Brain microvascular endothelial cell (primary cell): Measurements from ENCODE around the gene NF1.

ENCODE experiments used
- DNase-seq: peaks from one replicate; pipeline ENCODE4 v3.0.0-alpha.2; 2020
- H3K27ac ChIP-seq: fragments of 250-450 bp; sonication (Bioruptor Pico); 2 replicates; pipeline ENCODE4 v1.5.1; 2020; ENCODE audit warnings: mild to moderate bottlenecking, moderate library complexity
- H3K27me3 ChIP-seq: fragments of 250-450 bp; sonication (Bioruptor Pico); replicated peaks from 2 replicates; pipeline ENCODE4 v1.5.1; 2020; ENCODE audit warnings: mild to moderate bottlenecking
- H3K36me3 ChIP-seq: fragments of 250-450 bp; sonication (Bioruptor Pico); replicated peaks from 2 replicates; pipeline ENCODE4 v1.5.1; 2020; ENCODE audit warnings: mild to moderate bottlenecking
- H3K4me3 ChIP-seq: 2 replicates; pipeline ENCODE4 v1.5.1; 2011; ENCODE audit warnings: low read depth, mild to moderate bottlenecking, control low read depth, low read length, moderate library complexity
- CTCF ChIP-seq: IDR thresholded peaks from 2 replicates; pipeline ENCODE4 v1.5.1; 2011; ENCODE audit warnings: low read depth, mild to moderate bottlenecking, moderate library complexity, low read length, control low read depth, inconsistent platforms; ENCODE audit errors: missing control alignments
- in situ Hi-C: cut with HindIII; loops from 2 replicates; pipeline ENCODE4 v1.10.0; 2017; ENCODE audit warnings: low sequenced_read_pairs, low pct_ligation_motif_present

Gene NF1

DNA sequence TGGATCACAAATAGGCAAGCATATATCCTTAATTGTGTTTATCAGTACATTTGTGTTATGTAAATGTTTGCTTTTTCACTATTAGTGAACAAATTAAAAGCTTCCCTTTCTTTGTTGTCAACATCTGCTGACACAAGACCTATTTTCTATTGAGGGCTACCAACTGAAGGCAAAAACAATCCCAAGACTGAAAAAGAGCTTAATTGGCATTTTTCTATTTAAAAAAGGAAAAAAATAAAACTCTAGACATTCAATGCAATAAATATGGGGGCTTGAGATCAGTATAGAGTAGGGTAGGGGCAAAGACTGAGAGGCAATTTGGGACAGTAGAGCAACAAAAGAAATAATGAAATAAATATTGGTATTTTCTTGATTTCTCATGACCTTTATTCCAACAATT, 178.0 kb downstream of the NF1 start:
- TF ChIP-seq CTCF = no peak
- Histone ChIP-seq H3K36me3 (peaks cover 3% of the 10 kb centered on the region), H3K4me3 (no peak overlapping the region), H3K27ac (no peak overlapping the region), H3K27me3 (no peaks in the 10 kb centered on the region)
- no peak for DNase-seq
- in situ Hi-C loops = no loop called here

- DNase-seq = no peak
- no peak for TF ChIP-seq CTCF
- no peak overlapping the region for H3K27ac ChIP-seq
- in situ Hi-C loops = no loop called here
- no peak overlapping the region for H3K4me3 ChIP-seq
- H3K36me3 ChIP-seq = peaks cover 3% of the 10 kb centered on the region
- H3K27me3 ChIP-seq = no peaks in the 10 kb centered on the region
These were observed 178.7 kb downstream of the NF1 start for GRCh38 chr17:31273516-31273915.

GRCh38 chr17:31274252-31274651, 179.5 kb downstream of the NF1 start:
- Histone ChIP-seq H3K4me3 (no peak overlapping the region), H3K27me3 (no peaks in the 10 kb centered on the region), H3K36me3 (peaks cover 3% of the 10 kb centered on the region), H3K27ac (no peak overlapping the region)
- in situ Hi-C loops = no loop called here
- TF ChIP-seq CTCF = no peak
- DNase-seq = no peak

DNA sequence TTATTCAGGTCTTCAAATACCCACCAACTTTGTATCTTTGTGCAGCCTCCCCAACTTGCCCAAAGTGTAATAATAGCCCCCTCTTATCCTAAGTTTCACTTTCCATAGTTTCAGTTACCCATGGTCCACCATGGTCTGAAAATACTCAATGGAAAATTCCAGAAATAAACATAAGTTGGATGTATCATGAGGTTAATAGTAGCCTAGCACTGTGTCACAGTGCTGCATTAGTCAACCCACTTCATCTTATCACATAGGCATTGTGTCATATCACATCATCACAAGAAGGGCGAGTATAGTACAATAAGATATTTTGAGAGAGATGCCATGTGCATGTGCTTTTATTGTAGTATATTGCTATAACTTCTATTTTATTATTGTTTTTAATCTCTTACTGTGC, 180.3 kb downstream of the NF1 start:
- H3K36me3 ChIP-seq = peaks cover 3% of the 10 kb centered on the region
- no peak overlapping the region for H3K4me3 ChIP-seq
- H3K27me3 ChIP-seq = no peaks in the 10 kb centered on the region
- DNase-seq = no peak
- no peak overlapping the region for H3K27ac ChIP-seq
- in situ Hi-C loops = no loop called here
- no peak for TF ChIP-seq CTCF

DNA sequence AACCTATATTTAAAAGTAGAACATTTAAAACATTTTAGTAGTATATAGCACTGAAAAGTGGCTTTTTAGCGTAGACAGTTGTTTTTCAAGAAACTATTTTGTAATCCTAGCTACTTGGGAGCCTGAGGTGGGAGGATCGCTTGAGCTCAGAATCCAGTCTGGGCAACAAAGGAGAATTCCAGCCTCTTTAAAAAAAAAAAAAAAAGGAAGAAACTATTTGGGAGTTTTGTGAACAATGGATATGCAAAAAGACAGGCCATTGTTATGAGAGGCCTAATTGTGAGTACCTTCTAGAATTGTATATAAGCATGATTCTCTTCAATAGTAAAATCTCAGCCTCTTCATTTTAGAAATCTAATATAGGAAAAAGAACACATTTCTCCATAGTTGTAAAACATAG, 184.6 kb downstream of the NF1 start:
- DNase-seq = no peak
- in situ Hi-C loops = no loop called here
- TF ChIP-seq CTCF = no peak
- Histone ChIP-seq H3K4me3 (no peak overlapping the region), H3K27ac (no peak overlapping the region), H3K36me3 (peaks cover under 1% of the 10 kb centered on the region), H3K27me3 (no peaks in the 10 kb centered on the region)

GRCh38 chr17:31281061-31281460, 186.3 kb downstream of the NF1 start:
- TF ChIP-seq CTCF = no peak
- Histone ChIP-seq H3K27me3 (no peaks in the 10 kb centered on the region), H3K27ac (no peak overlapping the region), H3K4me3 (no peak overlapping the region), H3K36me3 (no peaks in the 10 kb centered on the region)
- in situ Hi-C loops = no loop called here
- no peak for DNase-seq
